ENCODE results near the gene SPECC1. TPM values are rescaled to one million over a fixed set of nuclear protein-coding genes. Genes with fewer than 3 reads are reported as not detected.

Gene SPECC1
- total RNA-seq, 1 experiment from 2014 or later, result 43.5 TPM

DNA sequence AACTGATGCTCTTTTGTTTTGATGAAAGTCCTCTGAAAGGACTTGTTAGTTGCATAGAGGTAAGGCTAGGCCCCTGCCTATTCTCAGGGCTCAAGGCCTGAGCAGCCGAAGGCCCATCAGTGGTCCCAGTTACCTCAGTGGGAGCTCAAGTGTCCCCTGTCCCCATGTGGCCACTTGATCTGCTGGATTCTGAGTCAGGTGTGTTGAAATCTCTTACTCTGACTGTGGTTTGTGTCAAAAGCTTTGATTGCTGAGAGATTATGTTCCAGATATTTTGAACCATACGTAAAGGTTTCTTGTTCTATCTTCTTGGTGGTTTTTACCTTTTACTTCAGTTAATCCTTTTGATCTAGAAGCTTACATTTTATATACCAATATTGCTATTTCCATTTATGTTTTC lies 266.5 kb downstream of the SPECC1 start (continued):
- TF ChIP-seq CEBPB (IDR thresholded peaks at IDR 0.05; ENCODE audit: low read depth) (no peak), ELF1 (IDR thresholded peaks at IDR 0.05; ENCODE audit: borderline replicate concordance, low read depth) (no peak), POLR2A (IDR thresholded peaks at IDR 0.05; ENCODE audit: borderline replicate concordance, extremely low read depth, insufficient read depth, insufficient read length) (no peak)
- TF ChIP-seq, protein P1, sequence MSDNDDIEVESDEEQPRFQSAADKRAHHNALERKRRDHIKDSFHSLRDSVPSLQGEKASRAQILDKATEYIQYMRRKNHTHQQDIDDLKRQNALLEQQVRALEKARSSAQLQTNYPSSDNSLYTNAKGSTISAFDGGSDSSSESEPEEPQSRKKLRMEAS (IDR thresholded peaks at IDR 0.05), result no peak

DNA sequence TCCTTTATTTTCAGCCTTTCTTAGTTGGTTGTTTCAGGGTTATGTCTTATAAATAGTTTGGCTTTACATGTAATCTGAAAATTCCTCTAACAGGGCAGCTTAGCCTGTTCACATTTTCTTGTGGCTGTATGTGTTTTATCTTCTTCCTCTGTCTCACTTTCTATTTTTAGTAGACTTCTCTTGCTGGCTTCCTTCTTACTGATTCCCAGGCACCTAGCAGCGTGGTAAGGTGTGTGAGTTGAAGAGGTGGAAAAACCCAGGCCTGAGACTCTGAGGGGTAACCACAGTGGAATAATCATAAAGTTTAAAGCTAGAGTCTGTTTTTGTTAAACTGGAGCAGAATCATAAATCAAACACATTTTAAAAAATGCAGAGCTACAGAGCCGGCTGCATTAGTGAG lies 267.3 kb downstream of the SPECC1 start:
- no TSS peak for BruUV-seq (replicated peaks)
- ChIA-PET POLR2A (no interaction called here), RAD21 (ENCODE audit: low non-redundant PET in 1 of 2, low total read pairs in 2 of 2, uncharacterized antibody in 2 of 2, unreplicated experiment in 2 of 2) (no interaction called here), CTCF (no interaction called here)
- H3K36me3 ChIP-seq (ENCODE audit: control insufficient read depth in 1 of 2, insufficient read depth in 2 of 2, low read length in 2 of 2), result no peaks in the 10 kb centered on the region
- no peaks in the 10 kb centered on the region for H3K9me3 ChIP-seq (ENCODE audit: control insufficient read depth in 1 of 2, insufficient read depth in 1 of 2, low read depth in 1 of 2, low read length in 2 of 2)
- no peaks in the 10 kb centered on the region for H3K79me2 ChIP-seq (ENCODE audit: insufficient read depth, low read length)
- DNase-seq (ENCODE audit: low read depth, low spot score), result no peak
- TF ChIP-seq POLR2AphosphoS5 (IDR thresholded peaks at IDR 0.05; ENCODE audit: low read depth, low read length) (no peak), EZH2 (IDR thresholded peaks at IDR 0.05) (no peak), ZNF274 (IDR thresholded peaks at IDR 0.05; ENCODE audit: low read depth, low read length) (no peak), POLR2A (IDR thresholded peaks at IDR 0.05; ENCODE audit: borderline replicate concordance, extremely low read depth, insufficient read depth, insufficient read length) (no peak), ELF1 (IDR thresholded peaks at IDR 0.05; ENCODE audit: borderline replicate concordance, low read depth) (no peak), TCF7L2 (IDR thresholded peaks at IDR 0.05; ENCODE audit: borderline replicate concordance, extremely low read depth, insufficient read depth, insufficient read length) (no peak), JUND (IDR thresholded peaks at IDR 0.05) (no peak), EGR1 (IDR thresholded peaks at IDR 0.05; ENCODE audit: low read depth) (no peak), CBX3 (IDR thresholded peaks at IDR 0.05; ENCODE audit: low read depth) (no peak), EZH2phosphoT487 (IDR thresholded peaks at IDR 0.05; ENCODE audit: borderline replicate concordance) (no peak), CEBPB (IDR thresholded peaks at IDR 0.05; ENCODE audit: low read depth) (no peak)
- TF ChIP-seq, protein P2, sequence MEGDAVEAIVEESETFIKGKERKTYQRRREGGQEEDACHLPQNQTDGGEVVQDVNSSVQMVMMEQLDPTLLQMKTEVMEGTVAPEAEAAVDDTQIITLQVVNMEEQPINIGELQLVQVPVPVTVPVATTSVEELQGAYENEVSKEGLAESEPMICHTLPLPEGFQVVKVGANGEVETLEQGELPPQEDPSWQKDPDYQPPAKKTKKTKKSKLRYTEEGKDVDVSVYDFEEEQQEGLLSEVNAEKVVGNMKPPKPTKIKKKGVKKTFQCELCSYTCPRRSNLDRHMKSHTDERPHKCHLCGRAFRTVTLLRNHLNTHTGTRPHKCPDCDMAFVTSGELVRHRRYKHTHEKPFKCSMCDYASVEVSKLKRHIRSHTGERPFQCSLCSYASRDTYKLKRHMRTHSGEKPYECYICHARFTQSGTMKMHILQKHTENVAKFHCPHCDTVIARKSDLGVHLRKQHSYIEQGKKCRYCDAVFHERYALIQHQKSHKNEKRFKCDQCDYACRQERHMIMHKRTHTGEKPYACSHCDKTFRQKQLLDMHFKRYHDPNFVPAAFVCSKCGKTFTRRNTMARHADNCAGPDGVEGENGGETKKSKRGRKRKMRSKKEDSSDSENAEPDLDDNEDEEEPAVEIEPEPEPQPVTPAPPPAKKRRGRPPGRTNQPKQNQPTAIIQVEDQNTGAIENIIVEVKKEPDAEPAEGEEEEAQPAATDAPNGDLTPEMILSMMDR (IDR thresholded peaks at IDR 0.05 in 2 of 3, conservative IDR thresholded peaks at IDR 0.05 in 1 of 3; ENCODE audit: borderline replicate concordance in 1 of 3, insufficient read depth in 1 of 3, low read depth in 2 of 3, low read length in 2 of 3), result no peak
- TF ChIP-seq, protein P1 (IDR thresholded peaks at IDR 0.05), result no peak
- TF ChIP-seq, protein P3, sequence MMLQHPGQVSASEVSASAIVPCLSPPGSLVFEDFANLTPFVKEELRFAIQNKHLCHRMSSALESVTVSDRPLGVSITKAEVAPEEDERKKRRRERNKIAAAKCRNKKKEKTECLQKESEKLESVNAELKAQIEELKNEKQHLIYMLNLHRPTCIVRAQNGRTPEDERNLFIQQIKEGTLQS (IDR thresholded peaks at IDR 0.05), result no peak
- TF ChIP-seq, protein P4, sequence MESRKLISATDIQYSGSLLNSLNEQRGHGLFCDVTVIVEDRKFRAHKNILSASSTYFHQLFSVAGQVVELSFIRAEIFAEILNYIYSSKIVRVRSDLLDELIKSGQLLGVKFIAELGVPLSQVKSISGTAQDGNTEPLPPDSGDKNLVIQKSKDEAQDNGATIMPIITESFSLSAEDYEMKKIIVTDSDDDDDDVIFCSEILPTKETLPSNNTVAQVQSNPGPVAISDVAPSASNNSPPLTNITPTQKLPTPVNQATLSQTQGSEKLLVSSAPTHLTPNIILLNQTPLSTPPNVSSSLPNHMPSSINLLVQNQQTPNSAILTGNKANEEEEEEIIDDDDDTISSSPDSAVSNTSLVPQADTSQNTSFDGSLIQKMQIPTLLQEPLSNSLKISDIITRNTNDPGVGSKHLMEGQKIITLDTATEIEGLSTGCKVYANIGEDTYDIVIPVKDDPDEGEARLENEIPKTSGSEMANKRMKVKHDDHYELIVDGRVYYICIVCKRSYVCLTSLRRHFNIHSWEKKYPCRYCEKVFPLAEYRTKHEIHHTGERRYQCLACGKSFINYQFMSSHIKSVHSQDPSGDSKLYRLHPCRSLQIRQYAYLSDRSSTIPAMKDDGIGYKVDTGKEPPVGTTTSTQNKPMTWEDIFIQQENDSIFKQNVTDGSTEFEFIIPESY (IDR thresholded peaks at IDR 0.05; ENCODE audit: extremely low read depth, insufficient replicate concordance, low read length), result no peak
- no peaks in the 10 kb centered on the region for H3K9me2 ChIP-seq (ENCODE audit: insufficient read depth)
- H3K4me2 ChIP-seq (ENCODE audit: low read length), result no peak overlapping the region
- peaks cover 0 to 5% of the 10 kb centered on the region in 2 experiments; a peak in 1 of 4 replicates for H3K4me1 ChIP-seq (ENCODE audit: control insufficient read depth in 1 of 2, insufficient read depth in 2 of 2, low read length in 2 of 2)
- no peak overlapping the region for H3K27ac ChIP-seq (ENCODE audit: low read depth, low read length)
- H3K9ac ChIP-seq (ENCODE audit: low read length), result no peak overlapping the region
- intact Hi-C loops (cut with micrococcal nuclease), result no loop called here
- H2AFZ ChIP-seq (ENCODE audit: low read depth, low read length, poor library complexity, severe bottlenecking), result no peak overlapping the region
- no peak for ATAC-seq
- no peaks in the 10 kb centered on the region for H4K20me1 ChIP-seq (ENCODE audit: insufficient read depth)
- no peaks in the 10 kb centered on the region for H3K27me3 ChIP-seq (ENCODE audit: insufficient read depth, low read length)
- no peak overlapping the region for H3K4me3 ChIP-seq (replicated peaks in 1 of 2; ENCODE audit: low read depth in 1 of 2, low read length in 2 of 2)

Data from HCT116 (cell line).